GM20431 (cell line): ENCODE data around the gene SLBP.
"Not testable (repeated sequence)": the region's sequence is repeated elsewhere in the genome, so short reads cannot be mapped to it uniquely, and the experiment has no call there.

Experiments used
- in situ Hi-C: fragments of 300-500 bp; cut with MseI, MboI; formaldehyde crosslinking; loops from one replicate; pipeline ENCODE4 v1.15.0; 2020; ENCODE audit warnings: low sequenced_read_pairs; ENCODE audit not compliant: unreplicated experiment

SLBP gene

DNA sequence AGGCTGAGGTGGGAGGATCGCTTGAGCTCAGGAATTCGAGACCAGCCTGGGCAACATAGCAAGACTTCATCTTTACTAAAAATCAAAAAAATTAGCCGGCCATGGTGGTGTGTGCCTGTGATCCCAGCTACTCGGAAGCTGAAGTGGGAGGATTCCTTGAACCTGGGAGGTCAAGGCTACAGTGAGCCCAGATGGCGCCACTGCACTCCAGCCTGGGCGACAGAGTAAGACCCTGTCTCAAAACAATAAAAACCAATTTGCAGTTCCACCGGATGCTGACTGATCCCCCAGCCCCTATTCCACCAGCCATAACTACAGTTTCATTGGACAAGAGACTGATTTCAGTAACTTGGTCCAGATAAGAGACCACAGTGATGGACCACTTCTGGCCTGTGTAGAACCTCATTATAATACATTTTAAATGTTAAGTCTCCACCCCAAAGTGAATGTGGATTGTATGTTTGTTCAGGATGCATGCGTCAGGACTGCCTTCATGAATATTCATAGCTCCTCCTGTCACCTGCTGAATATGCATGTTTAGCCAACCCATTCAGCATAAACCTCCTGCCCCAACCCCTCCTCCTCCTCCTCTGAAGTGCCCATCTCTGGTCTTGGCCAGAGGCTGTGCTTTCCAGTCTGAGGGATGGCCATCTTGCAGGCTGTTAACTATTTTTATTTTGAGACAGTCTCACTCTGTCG lies 2.3 kb upstream of the SLBP start:
- in situ Hi-C loops: no loop called here

DNA sequence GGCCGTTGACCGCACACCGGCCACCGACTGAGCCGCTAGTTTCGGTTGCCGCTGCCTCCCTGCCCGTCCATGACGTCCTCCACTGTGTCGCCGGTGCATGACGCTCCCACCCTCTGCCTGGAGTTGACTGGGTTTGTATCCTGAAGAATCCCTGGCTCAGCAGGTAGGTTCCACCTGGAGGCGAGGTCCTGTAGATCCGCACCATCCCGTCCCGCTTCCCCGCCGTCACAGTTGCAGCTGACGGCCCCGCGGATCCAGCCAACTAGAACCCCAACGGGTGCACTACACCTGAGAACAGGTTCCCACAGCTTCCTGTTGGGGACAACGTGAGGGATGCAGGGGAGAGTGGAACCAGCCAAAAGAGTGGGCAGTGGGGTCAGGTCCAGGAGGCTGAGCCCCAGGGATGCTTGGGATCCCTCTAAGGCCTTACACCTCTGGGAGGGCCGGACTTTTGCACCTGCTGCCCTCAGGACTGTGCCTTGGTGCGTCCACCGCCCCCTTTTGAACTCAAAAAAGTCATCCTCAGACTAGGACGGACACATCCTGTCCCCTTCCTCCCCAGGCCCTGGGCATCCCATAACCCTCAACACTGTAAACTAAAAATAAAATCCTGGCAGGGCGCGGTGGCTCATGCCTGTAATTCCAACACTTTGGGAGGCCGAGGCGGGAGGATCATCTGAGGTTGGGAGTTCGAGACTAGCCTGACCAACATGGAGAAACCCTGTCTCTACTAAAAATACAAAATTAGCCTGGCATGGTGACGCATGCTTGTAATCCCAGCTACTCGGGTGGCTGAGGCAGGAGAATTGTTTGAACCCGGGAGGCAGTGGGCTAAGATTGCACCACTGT lies 1.1 kb upstream of the SLBP start:
- in situ Hi-C loops: no loop called here

DNA sequence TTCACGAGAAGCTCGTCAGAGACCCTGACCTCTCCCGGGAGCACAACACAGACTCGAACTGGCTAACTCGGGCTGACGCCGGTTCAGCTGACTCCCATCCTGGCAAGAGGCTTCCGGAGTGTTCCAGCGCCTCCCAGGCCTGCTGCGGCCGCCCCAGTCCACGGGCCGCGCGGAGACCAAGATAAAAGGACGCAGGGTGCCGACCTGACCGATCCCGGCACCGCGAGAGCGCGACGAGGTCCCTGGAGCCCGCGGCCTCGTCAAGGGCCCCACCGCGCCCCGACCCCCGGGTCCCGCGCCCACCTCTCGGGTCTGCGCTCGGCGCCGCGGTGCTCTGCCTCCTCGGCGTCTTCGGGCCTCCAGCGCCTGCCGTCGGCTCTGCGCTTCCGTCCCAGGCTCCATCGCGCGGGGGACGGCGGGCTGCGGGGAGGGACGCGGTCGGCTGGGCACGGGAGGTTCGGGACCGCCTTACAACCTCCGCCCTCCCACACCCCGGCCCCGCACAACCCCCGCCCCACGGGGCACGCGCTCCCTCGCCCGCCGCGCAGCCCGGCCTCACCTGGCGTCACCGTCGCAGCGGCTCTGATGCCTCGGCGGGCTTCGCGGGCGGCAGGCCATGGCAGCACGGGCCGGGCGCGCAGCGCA lies 426 bp downstream of the SLBP start:
- in situ Hi-C loops: no loop called here

DNA sequence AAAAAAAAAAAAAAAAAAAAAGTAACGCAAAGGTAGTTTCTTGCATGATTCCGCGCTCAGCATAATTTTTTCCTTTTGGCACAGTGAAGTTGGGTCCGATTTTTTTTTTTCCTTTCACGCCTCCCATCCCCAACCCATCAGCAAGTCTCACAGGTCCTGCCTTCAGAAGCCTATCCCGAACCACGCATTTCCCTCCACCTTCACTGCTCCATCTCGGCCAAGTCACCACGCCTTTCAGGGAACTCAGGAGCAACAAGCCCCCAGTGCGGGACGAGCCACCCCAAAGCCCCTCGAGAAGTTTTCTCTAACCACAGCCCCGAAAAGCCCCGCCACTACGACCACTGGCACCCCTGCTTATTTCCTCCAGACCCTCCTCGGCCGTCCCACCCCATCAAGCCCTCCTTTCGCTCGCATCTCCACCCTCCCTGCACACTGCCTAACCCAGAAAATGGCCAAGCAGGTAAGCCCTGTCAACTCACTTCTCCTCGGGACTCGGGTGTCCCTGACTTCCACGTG lies 1.0 kb downstream of the SLBP start:
- in situ Hi-C loops: no loop called here

DNA sequence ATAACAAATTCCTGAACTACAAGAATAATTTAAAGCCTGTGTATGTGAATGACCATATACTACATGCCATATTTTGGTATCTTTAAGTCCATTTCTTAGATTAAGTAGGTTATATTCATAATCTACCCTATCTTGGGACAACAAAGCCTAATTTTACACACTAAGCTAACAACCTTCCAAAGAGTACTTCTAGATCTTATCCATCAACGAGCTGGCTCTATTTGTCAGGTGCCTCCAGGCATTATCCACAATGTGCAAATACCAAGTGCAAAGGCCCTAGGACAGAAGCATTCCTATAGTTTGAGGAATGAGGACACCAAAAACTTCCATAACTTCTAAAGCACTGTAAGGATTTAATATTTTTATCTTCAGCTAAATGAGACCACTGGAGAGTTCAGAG lies 3.5 kb downstream of the SLBP start:
- in situ Hi-C loops: no loop called here

DNA sequence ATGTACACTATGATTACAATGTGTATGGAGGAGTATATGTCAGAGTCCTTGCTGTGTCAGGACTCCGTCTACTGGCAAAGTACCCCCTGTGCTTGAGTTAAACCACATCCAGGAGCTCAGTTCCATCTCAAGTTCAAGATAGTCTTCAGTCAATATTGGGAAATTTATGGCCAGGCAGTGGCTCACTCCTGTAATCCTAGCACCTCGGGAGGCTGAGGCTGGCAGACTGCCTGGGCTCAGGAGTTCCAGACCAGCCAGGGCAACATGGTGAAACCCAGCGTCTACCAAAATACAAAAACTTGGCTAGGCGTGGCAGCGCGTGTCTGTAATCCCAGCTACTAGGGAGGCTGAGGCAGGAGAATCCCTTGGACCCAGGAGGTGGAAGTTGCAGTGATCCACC lies 5.8 kb downstream of the SLBP start:
- in situ Hi-C loops: no loop called here

DNA sequence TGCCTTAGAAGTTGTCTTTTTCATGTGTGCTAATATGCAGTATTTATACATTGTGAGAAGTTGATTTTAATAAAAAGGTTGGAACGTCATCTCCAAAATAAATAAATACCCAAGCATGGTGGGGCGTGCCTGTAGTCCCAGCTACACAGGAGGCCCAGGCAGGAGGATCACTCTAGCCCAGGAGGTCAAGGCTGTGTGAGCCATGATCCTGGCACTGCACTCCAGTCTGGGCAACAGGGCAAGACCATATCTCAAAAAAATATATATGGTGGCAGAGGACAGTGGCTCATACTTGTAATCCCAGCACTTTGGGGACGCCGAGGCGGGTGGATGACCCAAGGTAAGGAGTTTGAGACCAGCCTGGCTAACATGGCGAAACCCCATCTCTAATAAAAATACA lies 6.4 kb downstream of the SLBP start:
- in situ Hi-C loops: no loop called here

DNA sequence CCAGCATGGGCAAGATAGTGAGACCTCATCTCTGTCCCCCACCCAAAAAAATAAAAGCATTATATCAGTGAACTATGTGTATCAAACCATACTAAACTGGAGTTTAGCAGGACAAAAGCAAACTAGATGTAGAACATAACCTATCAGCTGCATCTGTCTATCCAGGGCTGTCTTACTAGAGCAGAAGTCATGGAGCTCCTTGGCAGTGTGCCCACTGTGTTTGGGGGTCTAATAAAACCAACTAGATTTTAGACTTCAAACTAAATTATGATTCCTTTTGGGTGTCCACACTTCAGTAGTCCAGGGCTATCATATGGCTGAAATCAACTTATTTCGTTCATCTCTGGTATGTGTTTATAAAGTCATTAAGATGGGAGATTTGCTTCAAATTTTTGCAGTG lies 8.3 kb downstream of the SLBP start:
- in situ Hi-C loops: no loop called here

DNA sequence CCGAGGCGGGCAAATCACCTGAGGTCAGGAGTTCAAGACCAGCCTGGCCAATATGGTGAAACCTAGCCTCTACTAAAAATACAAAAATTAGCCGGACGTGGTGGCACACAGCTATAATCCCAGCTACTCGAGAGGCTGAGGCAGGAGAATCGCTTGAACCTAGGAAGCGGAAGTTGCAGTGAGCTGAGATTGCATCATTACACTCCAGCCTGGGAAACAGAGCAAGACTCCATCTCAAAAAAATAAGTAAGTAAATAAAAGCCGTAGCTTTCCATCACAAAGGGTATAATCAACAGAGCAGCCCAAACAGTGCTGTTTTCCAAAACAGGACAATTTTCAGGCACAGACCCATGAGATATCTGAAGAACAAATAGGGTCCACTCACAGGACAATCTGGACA lies 10.4 kb downstream of the SLBP start:
- in situ Hi-C loops: not testable (repeated sequence)

DNA sequence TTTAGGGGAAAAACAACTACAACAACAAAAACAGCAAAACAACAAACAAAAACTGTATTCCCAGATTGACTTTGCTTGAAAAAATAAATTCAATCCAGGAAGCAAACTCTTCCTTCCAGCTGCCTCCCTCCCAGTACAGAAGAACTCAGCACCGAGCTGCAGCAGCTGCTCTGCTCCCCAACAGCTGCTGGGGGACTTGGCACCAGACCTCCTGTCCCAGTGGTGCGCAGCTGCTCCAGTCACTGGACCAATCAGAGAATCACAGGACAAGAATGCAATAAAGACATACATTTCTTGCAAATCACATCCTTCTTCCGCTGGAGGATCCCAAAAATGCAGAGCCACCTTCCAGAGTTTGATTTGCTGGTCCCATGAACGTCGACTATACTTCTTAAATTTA lies 16.2 kb downstream of the SLBP start:
- in situ Hi-C loops: no loop called here

DNA sequence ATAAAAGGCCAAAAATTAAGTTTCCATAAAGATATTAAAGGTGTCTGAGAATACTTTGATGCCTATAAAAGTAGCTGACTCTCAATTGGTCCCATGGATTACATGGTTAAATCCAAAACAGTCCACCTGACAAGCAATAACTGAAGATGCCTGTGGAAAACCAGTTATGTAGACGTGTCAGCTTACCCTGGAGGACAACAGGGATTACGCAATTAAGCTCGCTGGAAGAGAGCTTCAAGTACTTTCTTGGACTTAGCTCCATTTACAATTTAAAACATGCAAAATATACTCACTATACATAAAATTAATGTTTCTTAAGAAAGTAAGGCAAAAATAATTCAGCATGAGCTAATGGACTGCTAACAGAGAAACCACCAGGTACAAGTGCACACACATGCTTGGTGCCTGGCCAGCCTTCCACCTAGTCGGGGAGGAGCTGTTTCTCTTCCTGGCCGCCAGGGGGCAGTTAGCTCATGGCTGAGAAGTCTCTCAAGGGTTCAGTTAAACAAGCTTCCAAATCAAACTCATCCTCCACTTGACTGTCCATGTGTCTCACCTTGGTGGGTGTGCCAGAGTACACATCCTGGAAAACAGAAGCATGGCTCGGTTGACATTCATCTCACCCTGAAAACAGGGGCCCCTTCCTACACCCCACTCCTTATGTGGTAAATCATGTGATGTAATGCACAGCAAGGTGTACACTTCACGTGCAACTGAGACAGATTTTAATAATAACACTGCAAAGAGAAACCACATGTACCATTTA lies 18.8 kb downstream of the SLBP start:
- in situ Hi-C loops: no loop called here

DNA sequence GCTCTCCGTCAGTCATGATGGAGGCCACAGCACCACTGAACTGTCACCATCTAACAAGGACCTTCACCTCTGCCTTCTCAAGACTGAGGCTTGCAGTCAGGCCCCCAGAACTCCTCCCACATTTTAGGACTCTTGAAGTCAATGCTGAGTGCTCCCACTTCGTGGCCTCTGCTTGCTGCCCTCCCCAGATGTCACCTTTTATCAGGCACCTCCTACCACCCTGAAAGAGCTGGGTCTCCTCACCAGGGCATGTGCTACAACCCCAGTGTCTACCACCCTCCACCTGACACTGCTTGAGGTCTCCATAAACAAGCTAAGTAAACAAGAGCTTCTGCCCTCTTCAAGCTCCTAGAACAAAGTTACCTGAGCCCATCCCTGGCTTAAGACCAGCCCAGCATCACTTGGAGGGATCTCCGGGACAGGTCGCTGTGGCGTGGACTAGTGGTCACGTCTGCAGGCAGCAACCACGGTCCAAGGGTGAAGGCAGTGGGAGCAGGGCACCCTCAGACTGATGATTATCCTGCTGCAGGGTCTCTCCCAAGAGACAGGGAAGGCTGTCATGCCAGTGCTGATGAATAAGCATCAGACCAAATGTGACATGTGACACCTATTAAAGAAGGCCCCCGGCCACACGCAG lies 20.3 kb downstream of the SLBP start:
- in situ Hi-C loops: no loop called here

DNA sequence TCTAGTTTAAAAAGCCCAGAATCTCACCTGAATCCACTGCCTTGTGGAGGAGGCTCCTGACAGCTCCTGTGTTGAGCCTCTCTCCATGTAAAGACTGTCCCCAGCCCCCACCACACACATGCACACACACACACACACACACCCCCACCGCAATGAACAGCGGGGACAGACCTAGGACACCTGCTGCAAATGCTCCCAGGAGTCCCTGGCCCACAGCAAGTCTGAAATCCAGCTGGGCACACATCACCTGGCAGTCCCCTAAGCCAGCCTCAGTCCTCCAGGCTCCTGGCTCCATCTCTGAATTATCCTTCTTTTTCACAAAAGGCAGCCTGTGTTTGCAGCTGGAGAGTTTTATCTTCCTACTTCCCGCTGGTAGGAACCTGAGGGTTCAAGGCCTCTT lies 21.4 kb downstream of the SLBP start:
- in situ Hi-C loops: no loop called here

DNA sequence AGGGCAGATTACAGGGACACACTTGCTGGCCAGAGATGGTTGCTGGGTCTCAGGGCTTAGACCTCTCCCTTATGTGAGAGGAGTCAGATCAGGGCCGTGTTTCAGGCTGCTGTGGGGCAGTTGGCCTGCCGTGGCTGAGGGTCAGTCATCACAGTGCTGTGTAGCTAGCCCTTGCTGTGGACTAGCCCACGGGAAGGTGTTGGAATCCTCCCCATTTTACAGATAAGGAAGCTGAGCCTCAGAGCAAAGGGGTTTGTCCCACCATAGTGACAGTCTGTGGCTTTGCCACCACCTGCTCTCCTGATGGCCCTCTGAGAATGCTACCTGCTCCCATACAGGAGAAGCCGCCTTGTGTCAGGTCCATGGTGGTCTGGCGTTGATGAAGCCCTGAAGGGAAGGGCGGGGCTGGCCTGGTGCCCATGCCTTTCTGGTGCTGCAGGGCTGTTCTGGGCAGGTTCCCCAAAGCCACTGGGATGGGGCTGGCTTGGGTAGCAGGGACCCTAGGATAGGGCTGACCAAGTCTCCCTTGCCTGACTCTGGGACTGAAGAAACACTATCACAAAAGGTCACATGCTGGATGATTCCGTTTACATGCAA lies 25.6 kb downstream of the SLBP start:
- in situ Hi-C loops: no loop called here

DNA sequence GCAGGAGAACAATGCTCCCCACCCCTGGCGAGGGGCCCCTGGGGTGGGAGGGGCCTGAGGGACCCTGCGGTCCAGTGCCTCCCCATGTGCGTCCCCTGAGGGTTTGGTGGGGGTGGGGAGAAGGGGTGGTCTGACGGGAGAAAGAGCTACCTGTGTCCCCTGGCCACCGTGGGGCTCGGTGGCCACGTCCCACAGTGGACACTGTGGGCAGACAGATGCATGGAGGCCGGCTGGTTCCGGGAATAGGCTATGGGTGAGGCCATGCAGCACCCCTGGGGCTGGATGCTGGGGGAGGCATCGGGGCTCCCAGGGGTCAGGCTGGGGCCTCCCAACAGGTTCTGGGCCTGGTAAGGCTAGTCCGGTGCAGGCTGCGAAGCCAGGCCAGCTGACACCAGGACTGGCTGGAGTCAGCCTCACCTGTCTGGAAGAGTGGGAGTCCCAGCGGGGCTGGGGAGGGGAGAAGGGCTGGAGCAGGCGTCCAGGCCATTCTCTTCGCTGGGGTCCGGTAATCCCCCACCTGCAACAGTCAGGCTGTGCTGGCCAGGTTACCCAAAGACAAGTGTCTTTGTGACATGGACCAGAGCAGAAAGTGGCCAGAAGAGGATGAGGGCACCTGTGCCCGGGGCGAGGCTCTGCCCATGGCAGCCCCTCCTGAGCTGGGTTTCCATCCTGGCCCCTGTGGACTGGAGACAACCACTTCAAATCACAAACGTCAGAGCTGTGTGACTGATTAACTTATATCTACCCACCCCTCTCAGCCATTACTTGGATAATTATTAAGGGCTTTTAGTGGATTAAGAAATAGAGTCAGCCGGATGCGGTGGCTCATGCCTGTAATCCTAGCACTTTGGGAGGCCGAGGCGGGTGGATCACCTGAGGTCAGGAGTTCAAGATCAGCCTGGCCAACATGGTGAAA lies 26.6 kb downstream of the SLBP start:
- in situ Hi-C loops: no loop called here

DNA sequence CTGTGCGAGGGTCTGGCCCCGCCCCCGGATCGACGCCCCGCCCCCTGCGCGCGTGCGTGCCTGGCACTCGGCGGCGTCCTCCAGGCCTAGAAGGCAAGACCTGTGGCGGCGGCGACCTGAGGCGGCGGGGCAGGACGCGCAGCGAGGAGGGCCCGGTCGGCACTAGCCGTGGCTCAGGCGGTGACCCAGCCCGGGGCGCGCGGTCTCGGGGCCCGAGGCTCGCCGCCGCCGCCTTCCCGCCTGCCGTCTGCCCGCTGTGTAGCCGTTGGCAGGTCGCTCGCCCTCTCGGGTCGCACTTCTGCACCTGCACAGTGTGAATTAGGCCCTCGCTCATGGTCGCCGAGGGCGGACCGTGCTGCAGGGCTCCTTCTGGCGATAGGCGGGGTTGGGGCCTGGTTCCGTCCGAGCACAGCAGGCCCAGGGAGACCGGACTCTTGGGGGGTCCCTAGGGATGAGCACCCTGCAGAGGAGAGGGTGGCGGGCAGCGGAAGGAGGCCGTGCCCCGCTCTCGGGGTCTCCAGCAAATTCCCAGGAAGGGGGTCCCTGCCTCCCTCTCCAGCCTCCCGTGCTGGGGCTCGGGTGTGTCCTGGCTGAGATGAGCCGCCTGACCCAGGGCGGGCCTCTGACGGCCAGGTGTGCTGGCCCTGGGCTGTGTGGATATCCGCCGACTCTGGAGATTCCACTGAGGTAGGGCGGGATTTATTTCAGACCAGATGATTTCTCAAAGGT lies 27.4 kb downstream of the SLBP start:
- in situ Hi-C loops: no loop called here

DNA sequence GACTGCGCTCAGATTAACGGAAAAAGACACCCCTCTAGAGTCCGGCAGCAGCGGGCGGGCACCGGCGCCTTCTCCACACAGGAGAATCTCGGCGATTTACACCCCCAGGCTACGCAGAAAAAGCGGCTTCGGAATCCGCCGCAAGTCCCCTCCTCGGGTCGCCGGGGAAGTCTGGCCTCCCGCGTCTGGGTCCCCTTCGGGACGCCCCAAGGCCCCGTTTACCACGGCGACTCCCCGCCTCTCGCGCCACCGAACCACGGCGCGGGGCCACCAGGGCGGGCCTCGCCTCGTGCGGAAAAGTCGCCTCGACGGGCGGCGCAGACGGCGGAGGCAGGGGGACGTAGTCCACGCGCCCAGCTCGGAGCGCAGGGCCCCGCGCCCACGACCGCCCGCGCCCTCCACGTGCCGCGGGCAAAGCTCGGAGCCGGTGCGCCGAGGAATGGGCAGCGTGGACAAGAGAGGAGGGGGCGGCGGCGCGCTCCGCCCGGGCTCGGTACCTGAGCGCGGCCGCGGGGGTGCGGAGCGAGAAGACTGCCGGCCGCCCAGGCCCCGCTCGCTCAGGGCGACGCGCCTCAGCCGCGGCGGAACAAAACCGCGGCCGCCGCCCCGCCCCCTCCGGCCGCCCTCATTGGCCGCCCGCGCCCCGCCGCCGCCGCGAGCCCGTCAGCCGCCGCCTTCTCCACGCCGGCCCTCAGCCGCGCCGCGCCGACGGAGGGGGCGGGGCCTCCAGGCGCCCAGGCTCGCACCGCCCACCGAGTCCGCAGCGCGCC lies 28.2 kb downstream of the SLBP start, which contains the start of gene FAM53A:
FAM53A (minus strand) TSS at position 578 of the 770 bp plus-strand sequence. CDS start 15,572 bp downstream, outside the sequence.
- in situ Hi-C loops: no loop called here
